DMS53 treated with DMSO at 0.1 percent for 48 hours (cell line): ENCODE results near the gene TENM4.

Experiments used
- DNase-seq: peaks from one replicate; lab custom pipeline; 2025; ENCODE audit not compliant: unreplicated experiment; lab: John Stamatoyannopoulos, UW

TENM4 gene

GRCh38 chr11:79312617-79313529 is 128.0 kb downstream of the TENM4 start:
- DNase-seq = peak; percentile 15

GRCh38 chr11:79311461-79311860 is 129.4 kb downstream of the TENM4 start:
- no peak for DNase-seq

GRCh38 chr11:79309407-79309806 is 131.4 kb downstream of the TENM4 start:
- no peak for DNase-seq

GRCh38 chr11:79308429-79308828 is 132.4 kb downstream of the TENM4 start:
- no peak for DNase-seq

- DNase-seq = no peak
Measured at GRCh38 chr11:79304599-79305212, 136.1 kb downstream of the TENM4 start.

- DNase-seq = no peak
Measured at GRCh38 chr11:79296141-79296540, 144.7 kb downstream of the TENM4 start.

GRCh38 chr11:79294845-79295731 is 145.7 kb downstream of the TENM4 start:
- DNase-seq = no peak

- DNase-seq = no peak
Measured at GRCh38 chr11:79291948-79292347, 148.9 kb downstream of the TENM4 start.

- peak; percentile 64 for DNase-seq
Measured at GRCh38 chr11:79290761-79291160, 150.1 kb downstream of the TENM4 start.

- no peak for DNase-seq
Measured at GRCh38 chr11:79287952-79288351, 152.9 kb downstream of the TENM4 start.

- no peak for DNase-seq
Measured at GRCh38 chr11:79285756-79286155, 155.1 kb downstream of the TENM4 start.

GRCh38 chr11:79276736-79277325 is 164.0 kb downstream of the TENM4 start:
- no peak for DNase-seq

- DNase-seq = no peak
Measured at GRCh38 chr11:79274636-79275331, 166.0 kb downstream of the TENM4 start.

GRCh38 chr11:79273781-79274180 is 167.0 kb downstream of the TENM4 start:
- no peak for DNase-seq

- no peak for DNase-seq
Measured at GRCh38 chr11:79269611-79270307, 171.1 kb downstream of the TENM4 start.

- no peak for DNase-seq
Measured at GRCh38 chr11:79266396-79266795, 174.4 kb downstream of the TENM4 start.

- DNase-seq = no peak
Measured at GRCh38 chr11:79265756-79266322, 175.0 kb downstream of the TENM4 start.

GRCh38 chr11:79264284-79264683 is 176.5 kb downstream of the TENM4 start:
- no peak for DNase-seq

GRCh38 chr11:79263001-79263400 is 177.8 kb downstream of the TENM4 start:
- no peak for DNase-seq
